Body of pancreas (tissue), 4 donors: ENCODE measurements around the gene USP25. TPM values are rescaled to one million over a fixed set of nuclear protein-coding genes. Genes with fewer than 3 reads are reported as not detected.

Source experiments
- ATAC-seq: fragments of 150-250 bp; one replicate; pipeline ENCODE4 v1.9.1; 2016
- DNase-seq, 4 donors: peaks; one replicate each; pipeline ENCODE4 v3.0.0-alpha.2; 2019
- H3K27ac ChIP-seq, 4 donors: fragments of 200-600 bp; sonication (generic); 1 replicate in 3 of 4; 2 replicates in 1 of 4; pipeline versions ENCODE4 v1.5.1 to v1.6.1; 2016 to 2019; ENCODE audit warnings: mild to moderate bottlenecking in 1 of 4, mixed read lengths in 1 of 4, moderate library complexity in 1 of 4
- H3K27me3 ChIP-seq, 2 donors: fragments of 200-600 bp; sonication (generic); one replicate each; pipeline ENCODE4 v1.6.0; 2016; ENCODE audit warnings: mild to moderate bottlenecking in 1 of 2
- H3K36me3 ChIP-seq, 2 donors: fragments of 200-600 bp; sonication (generic); replicated peaks in 1 of 2; 2 replicates each; pipeline ENCODE4 v1.5.1; 2016; ENCODE audit warnings: low read depth in 2 of 2; ENCODE audit not compliant: insufficient read depth in 1 of 2
- H3K4me1 ChIP-seq: fragments of 200-600 bp; sonication (generic); one replicate; pipeline ENCODE4 v1.6.0; 2016
- H3K4me3 ChIP-seq, 2 donors: fragments of 200-600 bp; sonication (generic); 1 replicate in 1 of 2; 2 replicates in 1 of 2; pipeline ENCODE4 v1.5.1; 2016 to 2019
- H3K9me3 ChIP-seq, 3 donors: fragments of 200-600 bp; sonication (generic); 1 replicate in 2 of 3; 2 replicates in 1 of 3; pipeline ENCODE4 v1.5.1; 2016
- CTCF ChIP-seq, 7 experiments: fragments of 450-650 bp in 4 of 7; fragments of 200-600 bp in 3 of 7; sonication (generic) in 3 of 7; IDR thresholded peaks; one replicate each; pipeline ENCODE4 v1.5.1; 2016 to 2019; ENCODE audit warnings: antibody characterized with exemption in 7 of 7
- POLR2A ChIP-seq, 3 donors: fragments of 450-650 bp; IDR thresholded peaks; one replicate each; pipeline ENCODE4 v1.6.1; 2016; ENCODE audit warnings: antibody characterized with exemption in 3 of 3, mild to moderate bottlenecking in 2 of 3
- WGBS, 2 donors: methylation state at CpG; one replicate each; pipeline ENCODE4 v1.1.5; 2017; 5-methylcytosine and 5-hydroxymethylcytosine counted together
- intact Hi-C: fragments of 100-400 bp; cut with DNase I; formaldehyde crosslinking; loops from one replicate; pipeline ENCODE4 v1.15.1; 2023
- total RNA-seq, 2 donors: library from RNA; depleted of rRNA; stranded (reverse); fragments of >200 nt; gene quantifications; one replicate each; pipeline ENCODE4 v1.1.0, GENCODE V29; 2016

USP25 gene
- total RNA-seq, 2 donors from 2014 or later = 31.4 to 37.9 TPM

GRCh38 chr21:15908187-15908586 lies 178.4 kb downstream of the USP25 start:
- ATAC-seq = no peak
- no peak overlapping the region for H3K27ac ChIP-seq
- H3K27me3 ChIP-seq = no peaks in the 10 kb centered on the region
- intact Hi-C loops = no loop called here
- H3K4me1 ChIP-seq = no peaks in the 10 kb centered on the region
- no peaks in the 10 kb centered on the region for H3K36me3 ChIP-seq
- no peak overlapping the region for H3K4me3 ChIP-seq
- no peak for DNase-seq
- H3K9me3 ChIP-seq = no peaks in the 10 kb centered on the region
- 63 to 87% methylated on average over 6 of the region's 6 CpGs for WGBS, 2 donors
- TF ChIP-seq POLR2A (IDR thresholded peaks at IDR 0.05) = no peak

GRCh38 chr21:15928196-15928595 lies 198.4 kb downstream of the USP25 start:
- Histone ChIP-seq H3K4me3 (no peak overlapping the region), H3K4me1 (no peaks in the 10 kb centered on the region), H3K36me3 (no peaks in the 10 kb centered on the region), H3K27ac (no peak overlapping the region), H3K9me3 (no peaks in the 10 kb centered on the region), H3K27me3 (no peaks in the 10 kb centered on the region)
- DNase-seq (no peak), ATAC-seq (no peak)
- TF ChIP-seq CTCF (IDR thresholded peaks at IDR 0.05) = no peak
- TF ChIP-seq POLR2A (IDR thresholded peaks at IDR 0.05) = no peak
- WGBS, 2 donors = 38 to 54% methylated on average over 2 of the region's 2 CpGs
- intact Hi-C loops = no loop called here

- no peak for ATAC-seq
- no peaks in the 10 kb centered on the region for H3K4me1 ChIP-seq
- no peak for DNase-seq
- 50 to 52% methylated on average over 4 of the region's 4 CpGs for WGBS, 2 donors
- intact Hi-C loops = no loop called here
- no peak overlapping the region for H3K27ac ChIP-seq
- no peaks in the 10 kb centered on the region for H3K9me3 ChIP-seq
- no peak for TF ChIP-seq POLR2A (IDR thresholded peaks at IDR 0.05)
- TF ChIP-seq CTCF (IDR thresholded peaks at IDR 0.05) = no peak
- H3K27me3 ChIP-seq = no peaks in the 10 kb centered on the region
- H3K4me3 ChIP-seq = no peak overlapping the region
- no peaks in the 10 kb centered on the region for H3K36me3 ChIP-seq
Observed at GRCh38 chr21:15928686-15929425, 199.1 kb downstream of the USP25 start.

GRCh38 chr21:15929536-15929935 lies 199.8 kb downstream of the USP25 start:
- H3K4me1 ChIP-seq = no peaks in the 10 kb centered on the region
- intact Hi-C loops = no loop called here
- no peak overlapping the region for H3K27ac ChIP-seq
- TF ChIP-seq CTCF (IDR thresholded peaks at IDR 0.05) = no peak
- TF ChIP-seq POLR2A (IDR thresholded peaks at IDR 0.05) = no peak
- ATAC-seq (no peak), DNase-seq (no peak)
- H3K9me3 ChIP-seq = no peaks in the 10 kb centered on the region
- no peaks in the 10 kb centered on the region for H3K27me3 ChIP-seq
- no peaks in the 10 kb centered on the region for H3K36me3 ChIP-seq
- WGBS, 2 donors = 75 to 82% methylated on average over 1 of the region's 1 CpG
- no peak overlapping the region for H3K4me3 ChIP-seq
